ENCODE results near the gene EFCAB5.

DNA sequence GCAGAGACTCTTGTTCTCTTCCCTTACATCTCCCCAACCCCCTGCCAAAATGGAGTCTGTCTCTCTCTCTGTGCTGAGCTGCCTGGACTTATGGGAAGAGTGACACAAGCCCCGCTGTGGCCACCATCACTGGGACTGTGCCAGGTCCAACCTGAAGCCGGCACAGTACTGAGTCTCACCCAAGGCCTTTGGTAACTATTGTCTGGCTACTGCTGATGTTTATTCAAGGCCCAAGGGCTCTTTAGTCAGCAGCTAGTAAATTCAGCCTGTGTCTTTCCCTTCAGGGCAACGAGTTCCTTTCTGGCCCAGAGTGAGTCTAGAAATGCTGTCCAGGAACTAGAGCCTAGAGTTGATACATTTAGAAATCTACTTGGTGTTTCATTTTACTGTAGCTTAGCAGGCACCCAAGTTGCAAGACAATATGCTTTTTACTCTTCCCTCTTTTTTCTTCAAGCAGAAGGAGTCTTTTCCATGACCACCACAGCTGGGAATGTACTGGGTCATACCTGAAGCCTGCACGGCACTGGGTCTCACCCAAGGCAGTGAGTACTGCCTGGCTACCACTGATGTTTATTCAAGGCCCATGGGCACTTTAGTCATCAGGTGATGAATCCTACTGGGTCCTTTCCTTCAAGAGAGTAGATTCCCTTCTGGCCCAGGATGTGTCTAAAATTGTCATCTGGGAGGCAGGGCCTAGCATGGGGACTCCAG lies 17.7 kb downstream of the EFCAB5 start:
- TF ChIP-seq EZH2phosphoT487 (conservative IDR thresholded peaks at IDR 0.05; ENCODE audit: low read length): no peak
- TF ChIP-seq CTCF (IDR thresholded peaks at IDR 0.05; ENCODE audit: insufficient read depth, low read length, poor library complexity, severe bottlenecking): no peak
